HG03097 (cell line): ENCODE results near the gene SMAD7.

ENCODE experiments used
- ATAC-seq: cut with Tn5 transposase; IDR thresholded peaks from one replicate; pipeline ENCODE4 v1.9.1; 2021; ENCODE audit not compliant: unreplicated experiment, low FRiP score

Gene SMAD7

DNA sequence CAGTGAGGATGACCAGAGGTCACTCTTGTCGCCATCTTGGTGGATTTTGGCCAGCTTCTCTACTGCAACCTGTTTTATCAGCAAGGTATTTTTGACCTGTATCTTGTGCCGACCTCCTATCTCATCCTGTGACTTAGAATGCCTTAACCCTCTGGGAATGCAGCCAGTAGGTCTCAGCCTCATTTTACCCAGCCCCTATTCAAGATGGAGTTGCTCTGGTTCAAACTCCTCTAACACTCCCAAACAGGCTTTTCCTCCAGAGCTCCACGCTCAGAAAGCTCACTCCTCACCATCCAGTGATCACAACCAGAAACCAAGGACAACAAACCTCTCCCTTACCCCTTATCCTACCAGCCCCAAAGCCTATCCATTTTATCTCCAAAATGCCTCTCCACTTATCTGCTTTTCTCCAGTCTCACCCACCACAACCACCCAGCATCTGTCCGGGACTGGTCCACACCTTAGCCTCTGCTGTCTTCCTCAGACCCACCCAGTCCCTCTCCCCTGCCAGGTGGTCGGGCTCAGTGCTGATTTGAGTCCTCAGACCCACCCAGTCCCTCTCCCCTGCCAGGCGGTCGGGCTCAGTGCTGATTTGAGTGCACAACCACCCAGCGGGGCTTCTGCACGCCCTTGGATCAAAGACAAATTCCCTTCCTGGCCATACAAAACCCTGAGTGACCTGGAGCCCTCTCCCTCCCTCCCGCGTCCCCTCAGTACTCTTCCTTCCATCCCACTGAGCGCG is 11.7 kb upstream of the SMAD7 start:
- no peak for ATAC-seq

DNA sequence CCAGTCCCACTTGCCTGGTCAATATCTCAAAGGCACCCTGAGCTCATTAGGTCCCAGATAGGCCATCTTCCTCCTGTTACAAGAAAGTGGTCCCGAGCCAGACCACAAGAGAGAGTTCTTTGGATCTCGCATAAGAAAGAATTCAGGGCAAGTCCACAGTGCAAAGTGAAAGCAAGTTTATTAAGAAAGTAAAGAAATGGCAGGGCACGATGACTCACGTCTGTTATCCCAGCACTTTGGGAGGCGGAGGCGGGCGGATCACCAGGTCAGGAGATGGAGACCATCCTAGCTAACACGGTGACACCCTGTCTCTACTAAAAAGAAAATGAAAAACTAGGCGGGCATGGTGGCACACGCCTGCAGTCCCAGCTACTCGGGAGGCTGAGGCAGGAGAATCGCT is 10.8 kb upstream of the SMAD7 start:
- ATAC-seq, result no peak

DNA sequence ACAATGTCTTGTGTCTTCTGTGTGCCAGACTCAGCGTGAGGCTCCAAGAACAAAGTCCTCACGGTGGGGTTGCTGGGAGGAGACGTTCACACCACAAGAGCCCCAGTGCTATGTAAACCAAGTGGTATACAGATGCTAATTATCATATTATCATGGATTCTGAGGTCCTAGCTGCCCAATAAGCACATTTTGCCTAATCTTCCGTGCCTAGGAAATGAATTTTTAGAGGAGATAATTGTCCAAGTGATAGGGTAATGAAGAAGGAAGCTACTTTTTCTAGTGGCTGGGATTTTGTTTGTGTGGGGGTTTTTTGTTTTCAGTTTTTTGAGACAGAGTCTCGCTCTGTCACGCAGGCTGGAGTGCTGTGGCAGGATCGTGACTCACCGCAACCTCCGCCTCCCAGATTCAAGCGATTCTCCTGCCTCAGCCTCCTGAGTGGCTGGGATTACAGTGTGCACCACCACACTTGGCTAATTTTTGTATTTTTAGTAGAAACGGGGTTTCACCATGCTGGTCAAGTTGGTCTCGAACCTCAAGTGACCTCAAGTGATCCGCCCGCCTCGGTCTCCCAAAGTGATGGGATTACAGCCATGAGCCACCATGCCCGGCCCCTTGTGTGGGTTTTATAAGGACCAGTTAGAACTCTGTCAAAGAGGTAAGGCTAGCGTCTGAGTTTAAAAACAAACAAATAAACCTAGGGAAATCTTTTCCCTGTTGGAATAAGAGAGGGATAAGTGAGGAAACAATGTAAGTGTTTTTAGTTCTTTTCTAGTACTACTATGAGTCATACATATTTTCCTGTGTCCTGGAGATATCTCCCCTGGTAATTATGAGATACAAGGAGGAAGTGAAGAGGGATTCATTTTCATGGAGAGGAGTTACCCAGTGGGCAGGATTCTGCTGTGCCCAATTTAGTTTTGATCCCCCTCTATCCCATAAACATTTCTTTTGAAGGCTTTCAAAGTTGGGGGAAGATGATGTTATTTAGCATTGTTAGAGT is 9.5 kb upstream of the SMAD7 start:
- ATAC-seq, result no peak

DNA sequence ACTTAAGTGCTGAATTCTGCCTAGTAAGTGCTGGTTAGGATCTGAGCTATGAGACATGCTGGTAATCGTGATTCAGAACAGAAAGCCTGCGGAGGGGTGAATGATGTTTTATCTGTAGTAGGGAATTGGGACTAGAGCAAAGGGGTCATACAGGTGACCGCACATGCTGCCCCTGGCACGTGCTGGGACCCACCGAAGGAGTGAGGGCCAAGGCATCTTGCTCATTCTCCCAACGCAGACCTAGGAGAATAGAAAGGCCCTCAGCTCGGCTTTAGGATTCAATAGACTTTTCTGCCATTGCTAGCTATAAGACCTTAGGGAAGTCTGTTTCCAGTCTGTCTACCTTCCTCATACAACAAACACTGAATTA is 8.8 kb upstream of the SMAD7 start:
- no peak for ATAC-seq

DNA sequence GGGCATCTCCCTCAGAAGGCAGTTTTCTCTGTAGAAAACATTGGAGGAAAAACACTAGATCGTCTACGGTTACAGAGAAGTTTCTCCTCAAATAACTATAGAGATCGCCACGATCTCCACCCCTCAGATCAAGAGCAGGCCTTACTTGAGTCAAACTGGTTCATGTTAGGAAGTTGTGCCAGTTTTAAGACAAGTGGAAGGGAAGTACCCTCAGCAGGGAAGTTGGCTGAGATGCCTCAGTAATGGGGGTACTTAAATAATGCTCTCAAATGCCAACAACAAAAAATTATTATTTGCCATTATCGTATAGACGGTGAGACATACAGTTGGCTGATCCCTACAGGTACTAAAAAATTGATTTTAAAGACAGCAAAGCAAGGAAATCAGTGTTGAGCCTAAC is 8.2 kb upstream of the SMAD7 start:
- no peak for ATAC-seq

DNA sequence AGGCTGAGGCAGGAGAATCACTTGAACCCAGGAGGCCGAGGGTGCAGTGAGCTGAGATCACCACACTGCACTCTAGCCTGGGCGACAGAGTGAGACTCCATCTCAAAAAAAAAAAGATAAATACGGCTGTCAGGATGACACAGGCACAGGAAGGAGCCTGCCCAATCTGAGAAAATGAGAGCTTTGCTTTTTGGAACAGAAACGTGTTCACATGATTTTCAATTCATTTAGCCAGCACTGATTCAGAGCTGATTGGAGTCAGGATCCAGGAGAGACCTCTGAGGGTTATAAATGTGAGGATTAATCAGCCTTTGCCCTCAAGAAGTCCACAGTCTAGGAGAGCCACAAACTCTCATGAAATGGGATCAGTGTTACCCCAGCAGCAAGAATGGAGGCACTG is 6.9 kb upstream of the SMAD7 start:
- no peak for ATAC-seq

DNA sequence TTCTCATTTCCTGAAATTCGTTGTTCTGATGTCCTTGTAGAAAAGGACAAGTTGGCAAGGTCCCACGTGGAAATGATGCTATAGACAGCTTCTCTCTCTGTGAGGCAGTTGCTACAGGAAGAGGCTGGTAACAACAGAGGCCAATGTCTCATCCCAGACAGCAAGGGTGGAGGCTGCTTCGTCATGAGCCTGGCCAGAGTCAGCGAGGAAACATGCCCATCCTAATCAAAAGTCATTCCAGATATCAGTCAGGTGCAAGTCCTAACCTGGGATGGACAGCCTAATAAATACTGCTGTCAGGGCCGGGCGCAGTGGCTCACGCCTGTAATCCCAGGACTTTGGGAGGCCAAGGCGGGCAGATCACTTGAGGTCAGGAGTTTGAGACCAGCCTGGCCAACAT is 6.4 kb upstream of the SMAD7 start:
- no peak for ATAC-seq

DNA sequence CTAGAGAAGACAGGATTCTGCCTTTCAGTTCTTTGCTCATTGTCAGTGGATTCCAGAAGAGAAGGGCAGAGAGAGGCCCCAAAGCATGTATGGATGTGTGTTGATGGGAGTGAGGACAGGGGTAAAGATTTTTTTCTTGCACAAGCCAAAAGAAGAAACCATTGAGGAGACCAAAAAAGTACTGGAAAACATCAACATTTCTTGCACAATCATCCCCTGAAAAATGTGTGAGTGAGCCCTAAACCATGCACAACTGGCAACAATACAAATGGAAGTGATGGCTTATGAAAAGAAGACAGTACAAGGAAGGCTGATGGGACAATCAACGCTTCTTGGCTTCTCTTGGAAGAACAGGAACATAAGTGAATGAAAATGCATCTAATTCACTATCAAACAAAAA is 5.6 kb upstream of the SMAD7 start:
- ATAC-seq, result no peak

DNA sequence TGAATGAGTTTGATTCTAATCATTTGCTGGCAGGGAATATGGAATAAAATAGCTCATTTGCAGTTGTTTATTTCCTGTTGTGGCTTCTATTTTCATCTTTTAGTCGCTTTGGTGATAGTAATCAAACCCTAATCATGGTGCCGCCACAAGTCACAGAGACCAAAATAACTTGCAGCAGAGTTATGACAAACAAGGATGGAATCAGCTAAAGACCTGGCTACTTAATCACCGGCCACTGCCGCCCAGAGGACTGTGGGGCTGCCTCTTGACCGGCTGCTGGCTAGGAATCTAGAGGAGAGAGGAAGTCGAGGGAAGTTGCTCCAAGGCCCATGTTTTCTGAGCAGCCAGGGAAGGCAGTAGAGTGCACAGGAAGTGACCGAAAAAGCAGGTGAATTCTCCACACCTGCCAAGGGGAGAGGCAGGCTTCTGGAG is 5.1 kb upstream of the SMAD7 start:
- no peak for ATAC-seq

DNA sequence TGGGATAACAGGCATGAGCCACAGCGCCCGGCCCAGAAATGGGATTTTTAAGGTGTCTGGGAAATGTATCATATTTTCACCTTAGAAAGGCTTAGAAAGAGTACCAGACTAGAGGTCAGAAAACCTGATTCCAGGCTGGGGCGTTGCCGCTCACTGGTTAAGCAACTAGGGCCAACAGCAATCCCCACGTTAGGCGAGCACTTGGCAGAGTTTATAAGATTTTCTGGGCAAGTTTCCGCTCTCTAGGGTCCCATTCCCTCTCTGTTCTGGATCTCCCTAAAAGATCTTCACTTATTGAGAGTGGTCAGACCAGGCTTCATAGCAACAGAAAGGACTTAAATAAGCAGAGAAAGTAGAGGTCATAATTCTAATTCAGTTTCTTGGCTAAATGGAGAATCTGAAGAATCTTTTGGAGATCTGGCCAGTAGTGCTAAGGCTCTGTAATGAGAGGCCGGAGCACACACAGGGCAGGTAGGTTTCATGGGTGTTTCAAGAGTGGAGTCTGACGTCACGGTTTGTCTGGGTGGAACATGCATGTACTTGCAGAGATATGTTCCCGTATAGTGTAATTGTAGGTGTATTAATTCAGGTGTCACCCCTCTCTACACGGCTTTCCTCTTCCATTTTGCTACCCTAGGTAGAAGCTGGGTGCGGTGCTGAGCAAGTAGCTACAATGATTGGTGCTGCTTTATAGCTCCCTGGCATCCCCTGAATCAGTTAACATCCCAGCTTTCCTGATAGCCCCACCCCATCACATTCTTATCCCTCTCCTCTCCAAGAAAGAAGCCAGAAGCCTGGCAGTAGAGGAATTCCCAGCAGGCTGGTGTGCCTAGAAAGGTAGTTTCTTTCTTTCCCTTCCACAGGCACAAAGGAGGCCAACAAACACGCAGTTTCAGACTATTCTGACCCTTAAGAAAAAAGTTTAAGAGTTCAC is 4.4 kb upstream of the SMAD7 start:
- no peak for ATAC-seq

DNA sequence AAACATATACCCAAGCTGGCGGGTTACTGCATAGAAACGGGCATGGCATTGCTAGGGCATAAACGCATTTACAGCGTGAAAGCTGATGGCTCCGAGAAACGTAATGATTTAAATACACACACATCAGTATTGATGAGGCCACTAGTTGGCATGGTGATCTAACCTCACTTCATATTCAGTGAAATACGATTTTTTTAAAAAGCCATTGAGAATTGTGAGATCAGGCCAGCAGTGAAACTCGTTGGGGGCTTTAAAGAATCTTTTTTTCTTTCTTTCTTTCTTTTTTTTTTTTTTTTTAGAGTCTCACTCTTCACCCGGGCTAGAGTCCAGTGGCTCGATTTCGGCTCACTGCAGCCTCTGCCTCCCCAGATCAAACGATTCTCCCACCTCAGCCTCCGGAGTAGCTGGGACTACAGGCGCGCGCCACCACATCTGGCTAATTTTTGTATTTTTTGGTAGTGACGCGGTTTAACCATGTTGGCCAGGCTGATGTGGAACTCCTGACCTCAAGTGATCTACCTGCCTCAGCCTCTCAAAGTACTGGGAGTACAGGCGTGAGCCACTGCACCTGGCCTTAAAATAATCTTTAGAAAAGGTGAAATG is 2.4 kb upstream of the SMAD7 start:
- ATAC-seq, result no peak

DNA sequence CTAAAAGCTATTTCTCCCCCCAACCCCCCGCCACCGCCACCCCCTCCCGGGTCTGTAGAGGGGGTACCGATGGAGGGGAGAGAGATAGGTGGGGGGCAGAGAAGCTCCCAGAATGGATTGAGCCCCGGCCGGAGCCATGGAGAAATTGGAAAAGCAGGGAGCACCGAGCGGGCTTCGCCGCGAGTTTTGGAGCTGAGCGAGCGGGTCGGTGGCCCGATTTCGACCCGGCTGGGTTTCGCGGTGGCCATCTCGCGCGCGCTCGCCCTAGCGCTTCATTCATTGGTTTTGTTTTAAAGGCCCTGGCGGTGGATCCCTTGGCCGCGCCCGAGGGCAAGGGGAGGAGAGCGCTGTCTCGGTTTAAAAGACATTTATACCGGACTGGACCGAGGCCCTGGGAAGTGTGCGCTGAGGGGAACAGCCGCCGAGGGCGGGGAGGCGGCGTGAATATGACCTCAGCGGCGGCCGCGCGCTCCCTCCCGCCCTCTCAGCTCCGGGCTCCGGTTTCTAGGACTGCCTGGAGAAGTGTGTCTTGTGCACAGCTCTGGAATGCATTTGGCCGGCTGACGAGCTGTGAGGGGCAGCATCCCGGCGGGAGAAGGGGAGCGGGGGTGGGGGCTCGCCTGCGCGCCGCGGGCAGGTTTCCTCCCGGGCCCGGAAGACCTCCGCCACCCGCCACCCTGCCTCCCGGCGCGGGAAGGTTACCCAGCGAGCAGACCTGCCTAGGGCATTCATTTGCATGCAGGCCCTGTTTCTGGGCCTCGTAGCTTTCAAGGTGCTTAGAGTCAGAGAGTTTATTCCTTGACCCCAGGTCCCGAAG is 1.7 kb upstream of the SMAD7 start:
- ATAC-seq, result peak; percentile 26

DNA sequence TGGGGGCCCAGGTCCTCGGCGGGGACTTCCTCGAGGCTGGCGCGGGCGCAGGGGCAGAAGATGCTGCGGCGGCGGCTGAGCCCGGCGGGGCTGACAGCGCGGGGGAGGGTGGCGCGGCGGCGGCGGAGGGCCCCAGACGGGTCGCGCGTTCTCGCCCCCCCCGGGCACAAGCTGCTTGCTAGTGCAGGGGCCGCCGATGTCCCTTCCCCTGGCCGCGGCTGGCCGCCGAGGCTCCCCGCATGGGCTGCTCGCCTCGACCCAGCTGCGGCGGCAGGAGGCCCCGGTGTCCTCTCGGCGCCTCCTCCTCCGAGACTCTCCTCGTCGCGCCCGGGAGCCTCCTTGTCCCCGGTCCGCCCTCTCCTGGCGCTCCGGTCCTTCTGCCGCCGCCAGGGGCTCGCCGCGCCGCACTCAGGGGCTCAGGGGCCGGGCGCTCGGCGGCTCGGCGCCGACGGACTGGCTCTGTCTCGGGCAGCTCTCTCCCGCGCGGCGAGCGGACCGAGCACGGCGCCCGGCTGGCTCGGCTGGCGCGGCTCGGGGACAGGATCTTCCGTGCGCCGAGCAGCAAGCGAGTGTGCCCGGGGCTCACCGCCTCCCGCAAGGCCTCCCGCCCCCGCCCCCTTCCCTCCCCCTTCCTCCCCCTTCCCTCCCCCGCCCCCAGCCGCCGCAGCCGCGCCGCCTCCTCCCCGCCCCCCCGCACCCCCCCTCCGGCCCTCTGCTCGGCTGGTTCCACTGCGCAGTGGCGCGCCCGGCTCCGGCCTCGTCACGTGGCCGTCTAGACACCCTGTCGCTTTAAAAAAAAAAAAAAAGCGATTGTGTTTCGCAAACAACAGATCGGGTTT is 902 bp upstream of the SMAD7 start:
- peak; percentile 32 for ATAC-seq

DNA sequence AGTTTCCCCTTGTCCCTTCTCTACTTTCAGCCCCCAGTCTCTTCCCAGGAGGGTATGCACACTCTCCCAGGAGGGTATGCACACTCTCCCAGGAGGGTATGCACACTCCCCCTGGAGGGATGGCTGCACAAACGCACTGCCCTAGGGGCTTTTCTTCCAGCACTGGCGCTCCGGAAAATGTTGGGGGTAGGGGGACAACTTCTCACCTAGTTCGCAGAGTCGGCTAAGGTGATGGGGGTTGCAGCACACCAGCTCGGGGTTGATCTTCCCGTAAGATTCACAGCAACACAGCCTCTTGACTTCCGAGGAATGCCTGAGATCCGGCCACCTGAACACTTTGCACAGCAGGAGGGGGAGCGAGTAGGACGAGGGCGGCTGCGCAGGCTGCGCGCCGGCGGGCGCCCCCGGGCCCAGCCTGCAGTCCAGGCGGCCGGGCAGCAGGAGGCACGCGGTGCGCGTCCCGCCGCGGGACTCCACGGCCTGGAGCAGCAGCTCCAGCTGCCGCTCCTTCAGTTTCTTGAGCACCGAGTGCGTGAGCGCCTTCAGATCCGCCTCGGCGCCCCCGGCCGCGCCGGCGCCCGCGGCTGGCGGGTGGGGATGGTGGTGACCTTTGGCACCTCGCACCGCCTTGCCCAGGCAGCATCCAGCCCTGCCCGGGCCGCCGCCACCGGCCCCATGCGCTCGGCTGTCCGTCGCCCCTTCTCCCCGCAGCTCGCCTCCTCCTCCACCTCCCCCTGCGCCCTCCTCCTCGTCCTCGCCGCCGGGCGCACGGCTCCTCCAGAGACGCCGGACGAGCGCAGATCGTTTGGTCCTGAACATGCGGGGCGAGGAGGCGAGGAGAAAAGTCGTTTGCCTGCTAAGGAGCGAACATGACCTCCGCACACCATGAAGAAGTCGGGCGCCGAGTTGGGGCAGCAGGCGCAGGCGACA is 894 bp downstream of the SMAD7 start:
- ATAC-seq, result no peak

DNA sequence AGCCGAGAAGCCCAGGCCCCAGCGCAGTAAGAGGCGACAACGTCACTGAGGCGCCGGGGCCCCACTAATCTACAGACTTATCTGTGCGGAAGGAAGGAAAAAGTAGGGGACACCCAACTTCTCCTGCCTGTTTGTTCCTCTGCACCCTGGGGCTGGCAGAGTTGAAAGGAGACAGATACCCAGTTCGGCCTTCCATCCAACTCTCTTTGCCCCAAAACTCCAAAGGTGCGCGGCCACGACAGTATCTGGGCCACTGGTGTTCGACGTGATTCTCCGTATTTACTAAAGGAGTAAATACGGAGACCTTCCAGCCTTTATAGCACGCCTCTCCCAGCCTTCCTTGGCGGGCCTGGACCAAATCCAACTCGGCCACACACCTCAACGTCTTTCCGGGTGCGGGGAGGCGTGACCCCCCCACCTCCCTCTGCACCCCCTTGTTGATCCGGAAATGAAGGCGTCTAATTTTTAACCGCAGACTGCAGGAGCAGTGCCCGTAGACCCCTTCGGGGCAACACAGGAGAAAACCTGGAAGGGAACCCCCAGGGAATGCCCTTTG is 1.6 kb downstream of the SMAD7 start:
- no peak for ATAC-seq

DNA sequence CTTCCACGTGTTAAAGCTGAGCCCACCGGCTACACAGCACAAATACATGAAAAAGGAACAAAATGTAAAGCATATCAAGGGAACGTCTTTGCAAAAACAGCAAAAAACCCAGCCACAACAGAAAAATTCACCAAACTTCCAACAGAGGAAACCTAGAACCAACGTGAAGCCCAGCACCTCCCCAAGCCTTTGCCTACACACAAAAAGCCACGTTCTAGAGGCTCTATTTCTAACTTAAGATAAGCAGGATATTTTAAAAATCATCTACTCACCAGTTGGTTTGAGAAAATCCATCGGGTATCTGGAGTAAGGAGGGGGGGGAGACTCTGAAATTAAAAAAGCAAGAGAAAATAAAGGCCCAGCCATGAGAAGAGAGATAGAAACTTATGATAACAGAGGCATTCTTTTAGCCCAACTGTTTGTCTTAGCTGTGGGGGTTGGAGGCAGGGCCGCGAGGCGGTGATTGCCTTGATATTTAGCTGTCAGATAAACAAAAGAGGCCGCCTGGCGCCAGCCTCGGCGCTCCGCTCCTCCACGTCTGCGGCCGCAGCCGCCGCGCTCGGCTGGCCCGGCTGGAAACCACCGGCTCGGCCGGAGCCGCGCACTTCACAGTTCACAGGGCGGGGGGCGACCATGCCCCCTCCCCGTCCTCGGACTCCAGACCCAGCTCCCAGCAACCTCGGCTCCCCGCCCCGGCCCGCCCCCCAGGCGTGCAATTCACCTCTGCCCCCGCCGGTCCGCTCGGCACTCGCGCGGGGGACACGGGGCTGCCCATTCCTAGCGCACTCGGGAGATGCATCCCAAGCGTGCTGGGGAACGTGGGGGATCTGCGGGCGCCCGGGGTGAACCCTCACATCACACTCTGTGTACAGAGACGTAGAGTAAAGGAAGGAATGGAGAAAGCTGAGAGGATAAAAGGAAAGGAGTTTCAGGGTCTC is 2.4 kb downstream of the SMAD7 start:
- ATAC-seq, result no peak
